Measurements from ENCODE around the gene BRINP1. TPM values are rescaled to one million over a fixed set of nuclear protein-coding genes. Genes with fewer than 3 reads are reported as not detected.

The BRINP1 gene
- total RNA-seq, 1 experiment from 2014 or later, result not detected

- no peaks in the 10 kb centered on the region for H4K20me1 ChIP-seq (ENCODE audit: insufficient read depth)
- no TSS peak for BruUV-seq (replicated peaks)
- no peaks in the 10 kb centered on the region for H3K36me3 ChIP-seq (ENCODE audit: low read depth)
- H3K27ac ChIP-seq, result no peak overlapping the region
- intact Hi-C loops (cut with micrococcal nuclease; ENCODE audit: unreplicated experiment), result loop anchor here (10.0 kb wide), 1 partner anchor 417 kb away; no protein-coding TSS in a partner anchor
- no peaks in the 10 kb centered on the region for H3K9me3 ChIP-seq (ENCODE audit: insufficient read depth, low read depth)
- H3K27me3 ChIP-seq (ENCODE audit: insufficient read depth, low read depth), result no peaks in the 10 kb centered on the region
- CTCF ChIA-PET, result no interaction called here
- no peak overlapping the region for H2AFZ ChIP-seq
- TF ChIP-seq EZH2 (IDR thresholded peaks at IDR 0.05; ENCODE audit: low read depth), result no peak
- TF ChIP-seq CTCF (conservative IDR thresholded peaks at IDR 0.05), result no peak
- H3K9me2 ChIP-seq (ENCODE audit: insufficient read depth), result no peaks in the 10 kb centered on the region
- no peaks in the 10 kb centered on the region for H3F3A ChIP-seq (ENCODE audit: insufficient read depth, low read depth)
- H3K79me2 ChIP-seq (ENCODE audit: low read depth), result no peaks in the 10 kb centered on the region
- H3K4me3 ChIP-seq, result no peak overlapping the region
- no peak overlapping the region for H3K4me2 ChIP-seq
- no peaks in the 10 kb centered on the region for H3K4me1 ChIP-seq (replicated peaks; ENCODE audit: insufficient read depth)
- DNase-seq, result no peak
- POLR2A ChIA-PET (ENCODE audit: unreplicated experiment), result no interaction called here
Observed at GRCh38 chr9:119137479-119137878, 231.8 kb downstream of the BRINP1 start.

GRCh38 chr9:119126040-119126439 is 243.2 kb downstream of the BRINP1 start:
- H2AFZ ChIP-seq, result no peak overlapping the region
- no peaks in the 10 kb centered on the region for H3K36me3 ChIP-seq (ENCODE audit: low read depth)
- H3K27ac ChIP-seq, result no peak overlapping the region
- H3K9me3 ChIP-seq (ENCODE audit: insufficient read depth, low read depth), result no peaks in the 10 kb centered on the region
- H3K9me2 ChIP-seq (ENCODE audit: insufficient read depth), result no peaks in the 10 kb centered on the region
- no peak for DNase-seq
- H3F3A ChIP-seq (ENCODE audit: insufficient read depth, low read depth), result no peaks in the 10 kb centered on the region
- POLR2A ChIA-PET (ENCODE audit: unreplicated experiment), result no interaction called here
- intact Hi-C loops (cut with micrococcal nuclease; ENCODE audit: unreplicated experiment), result no loop called here
- H3K79me2 ChIP-seq (ENCODE audit: low read depth), result no peaks in the 10 kb centered on the region
- no peaks in the 10 kb centered on the region; the same call in 1 of the 2 replicates for H4K20me1 ChIP-seq (ENCODE audit: insufficient read depth)
- H3K4me1 ChIP-seq (replicated peaks; ENCODE audit: insufficient read depth), result no peaks in the 10 kb centered on the region
- no peak overlapping the region for H3K4me2 ChIP-seq
- CTCF ChIA-PET, result no interaction called here
- no peak overlapping the region for H3K4me3 ChIP-seq
- no TSS peak for BruUV-seq (replicated peaks)
- H3K27me3 ChIP-seq (ENCODE audit: insufficient read depth, low read depth), result no peaks in the 10 kb centered on the region
- TF ChIP-seq CTCF (conservative IDR thresholded peaks at IDR 0.05), result no peak
- TF ChIP-seq EZH2 (IDR thresholded peaks at IDR 0.05; ENCODE audit: low read depth), result no peak

- no peak for DNase-seq
- intact Hi-C loops (cut with micrococcal nuclease; ENCODE audit: unreplicated experiment), result no loop called here
- no peak overlapping the region for H3K4me3 ChIP-seq
- H4K20me1 ChIP-seq (ENCODE audit: insufficient read depth), result no peaks in the 10 kb centered on the region
- no peaks in the 10 kb centered on the region for H3K36me3 ChIP-seq (ENCODE audit: low read depth)
- H3K27me3 ChIP-seq (ENCODE audit: insufficient read depth, low read depth), result no peaks in the 10 kb centered on the region
- no TSS peak for BruUV-seq (replicated peaks)
- TF ChIP-seq CTCF (conservative IDR thresholded peaks at IDR 0.05), result no peak
- TF ChIP-seq EZH2 (IDR thresholded peaks at IDR 0.05; ENCODE audit: low read depth), result no peak
- POLR2A ChIA-PET (ENCODE audit: unreplicated experiment), result no interaction called here
- no peaks in the 10 kb centered on the region for H3K4me1 ChIP-seq (replicated peaks; ENCODE audit: insufficient read depth)
- CTCF ChIA-PET, result no interaction called here
- H3K27ac ChIP-seq, result no peak overlapping the region
- no peaks in the 10 kb centered on the region for H3F3A ChIP-seq (ENCODE audit: insufficient read depth, low read depth)
- H3K9me3 ChIP-seq (ENCODE audit: insufficient read depth, low read depth), result no peaks in the 10 kb centered on the region
- no peaks in the 10 kb centered on the region for H3K9me2 ChIP-seq (ENCODE audit: insufficient read depth)
- no peak overlapping the region for H2AFZ ChIP-seq
- no peaks in the 10 kb centered on the region for H3K79me2 ChIP-seq (ENCODE audit: low read depth)
- no peak overlapping the region for H3K4me2 ChIP-seq
Observed at GRCh38 chr9:119121899-119122298, 247.3 kb downstream of the BRINP1 start.
